Thyroid gland (tissue), 4 donors: ENCODE measurements around the gene IRF7. TPM values are rescaled to one million over a fixed set of nuclear protein-coding genes. Genes with fewer than 3 reads are reported as not detected.
A peak's percentile ranks its signal among the peaks of the same experiment; 100 is the strongest.

Experiments used
- DNase-seq, 2 donors: peaks; one replicate each; pipeline ENCODE4 v3.0.0-alpha.2; 2019
- H3K27ac ChIP-seq, 3 donors: fragments of 200-600 bp; sonication (generic); 1 replicate in 2 of 3; 2 replicates in 1 of 3; pipeline ENCODE4 v1.5.1; 2016 to 2019; ENCODE audit warnings: mild to moderate bottlenecking in 1 of 3, moderate library complexity in 1 of 3
- H3K27me3 ChIP-seq: fragments of 200-600 bp; sonication (generic); one replicate; pipeline ENCODE4 v1.5.1; 2019
- H3K36me3 ChIP-seq, 2 donors: fragments of 200-600 bp; sonication (generic); one replicate each; pipeline ENCODE4 v1.5.1; 2016 to 2019
- H3K4me1 ChIP-seq, 2 donors: fragments of 200-600 bp; sonication (generic); one replicate each; pipeline ENCODE4 v1.5.1; 2017 to 2019
- H3K4me3 ChIP-seq, 3 donors: fragments of 200-600 bp; sonication (generic); replicated peaks in 1 of 3; 1 replicate in 2 of 3; 2 replicates in 1 of 3; pipeline ENCODE4 v1.5.1; 2016; ENCODE audit warnings: mild to moderate bottlenecking in 1 of 3
- H3K9me3 ChIP-seq: fragments of 200-600 bp; sonication (generic); one replicate; pipeline ENCODE4 v1.5.1; 2017
- POLR2A ChIP-seq, 2 donors: fragments of 450-650 bp; IDR thresholded peaks; one replicate each; pipeline ENCODE4 v1.6.1; 2017; ENCODE audit warnings: antibody characterized with exemption in 2 of 2, mild to moderate bottlenecking in 2 of 2, moderate library complexity in 1 of 2
- WGBS, 2 donors: methylation state at CpG; one replicate each; pipeline ENCODE4 v1.1.5; 2017; 5-methylcytosine and 5-hydroxymethylcytosine counted together
- intact Hi-C: fragments of 100-400 bp; cut with DNase I; formaldehyde crosslinking; loops from one replicate; pipeline ENCODE4 v1.15.1; 2023
- total RNA-seq, 4 donors: library from RNA; depleted of rRNA; stranded (reverse); fragments of >200 nt; gene quantifications; one replicate each; pipeline ENCODE4 v1.2.3, GENCODE V29; 2016
- TF ChIP-seq, protein P1 (sequence below), 6 experiments: fragments of 200-600 bp in 3 of 6; fragments of 450-650 bp in 3 of 6; sonication (generic) in 3 of 6; IDR thresholded peaks; one replicate each; pipeline ENCODE4 v1.5.1; 2016 to 2019; ENCODE audit warnings: antibody characterized with exemption in 6 of 6, mild to moderate bottlenecking in 2 of 6, inconsistent platforms in 1 of 6, moderate library complexity in 1 of 6

Gene IRF7
- total RNA-seq, 4 donors from 2014 or later: 15.4 to 42.4 (median 29.1) TPM

DNA sequence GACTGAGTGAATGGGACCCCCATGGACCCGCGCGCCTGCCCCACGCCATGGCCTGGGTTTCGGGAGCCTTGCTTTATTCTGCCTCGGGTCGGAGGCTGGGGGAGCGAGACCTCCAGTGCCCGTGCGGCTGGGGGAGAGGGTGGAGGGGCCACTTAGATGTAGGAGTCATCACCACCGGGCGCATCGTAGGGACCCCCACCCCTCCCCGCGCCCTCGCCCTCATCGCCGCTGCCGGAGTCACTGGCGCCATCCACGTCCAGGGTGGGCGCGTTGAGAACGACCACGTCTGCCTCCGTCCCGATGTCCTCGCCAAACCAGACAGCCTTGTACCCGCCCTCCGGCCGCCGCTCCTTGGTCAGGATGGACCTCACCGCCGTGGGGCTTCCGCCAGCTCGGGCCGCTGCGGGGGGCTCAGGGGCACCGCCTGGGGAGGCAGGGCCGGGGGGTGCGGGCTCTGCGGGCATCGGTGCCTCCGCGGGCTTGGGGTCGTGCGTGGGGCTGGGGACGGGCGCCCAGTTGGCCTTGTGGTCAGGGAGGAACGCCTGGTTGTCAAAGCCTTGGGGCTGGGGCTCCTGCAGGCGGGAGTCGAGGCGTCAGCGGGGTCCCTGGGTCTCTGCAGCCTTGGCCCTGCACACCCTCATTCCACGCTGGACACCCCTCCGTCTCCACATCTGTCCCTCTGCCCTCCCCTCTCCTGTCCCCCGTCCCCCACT is 1.6 kb upstream of the IRF7 start:
- DNase-seq: no peak
- Histone ChIP-seq H3K36me3 (peaks cover 10 to 11% of the 10 kb centered on the region in 2 donors), H3K27ac (no peak overlapping the region), H3K9me3 (no peaks in the 10 kb centered on the region), H3K4me3 (no peak overlapping the region), H3K27me3 (no peaks in the 10 kb centered on the region), H3K4me1 (peaks cover 22 to 27% of the 10 kb centered on the region in 2 donors)
- TF ChIP-seq, protein P1, sequence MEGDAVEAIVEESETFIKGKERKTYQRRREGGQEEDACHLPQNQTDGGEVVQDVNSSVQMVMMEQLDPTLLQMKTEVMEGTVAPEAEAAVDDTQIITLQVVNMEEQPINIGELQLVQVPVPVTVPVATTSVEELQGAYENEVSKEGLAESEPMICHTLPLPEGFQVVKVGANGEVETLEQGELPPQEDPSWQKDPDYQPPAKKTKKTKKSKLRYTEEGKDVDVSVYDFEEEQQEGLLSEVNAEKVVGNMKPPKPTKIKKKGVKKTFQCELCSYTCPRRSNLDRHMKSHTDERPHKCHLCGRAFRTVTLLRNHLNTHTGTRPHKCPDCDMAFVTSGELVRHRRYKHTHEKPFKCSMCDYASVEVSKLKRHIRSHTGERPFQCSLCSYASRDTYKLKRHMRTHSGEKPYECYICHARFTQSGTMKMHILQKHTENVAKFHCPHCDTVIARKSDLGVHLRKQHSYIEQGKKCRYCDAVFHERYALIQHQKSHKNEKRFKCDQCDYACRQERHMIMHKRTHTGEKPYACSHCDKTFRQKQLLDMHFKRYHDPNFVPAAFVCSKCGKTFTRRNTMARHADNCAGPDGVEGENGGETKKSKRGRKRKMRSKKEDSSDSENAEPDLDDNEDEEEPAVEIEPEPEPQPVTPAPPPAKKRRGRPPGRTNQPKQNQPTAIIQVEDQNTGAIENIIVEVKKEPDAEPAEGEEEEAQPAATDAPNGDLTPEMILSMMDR (IDR thresholded peaks at IDR 0.05): no peak
- no peak for TF ChIP-seq POLR2A (IDR thresholded peaks at IDR 0.05)
- intact Hi-C loops: no loop called here
- WGBS, 2 donors: 92 to 94% methylated on average over 46 to 56 of the region's 57 CpGs

DNA sequence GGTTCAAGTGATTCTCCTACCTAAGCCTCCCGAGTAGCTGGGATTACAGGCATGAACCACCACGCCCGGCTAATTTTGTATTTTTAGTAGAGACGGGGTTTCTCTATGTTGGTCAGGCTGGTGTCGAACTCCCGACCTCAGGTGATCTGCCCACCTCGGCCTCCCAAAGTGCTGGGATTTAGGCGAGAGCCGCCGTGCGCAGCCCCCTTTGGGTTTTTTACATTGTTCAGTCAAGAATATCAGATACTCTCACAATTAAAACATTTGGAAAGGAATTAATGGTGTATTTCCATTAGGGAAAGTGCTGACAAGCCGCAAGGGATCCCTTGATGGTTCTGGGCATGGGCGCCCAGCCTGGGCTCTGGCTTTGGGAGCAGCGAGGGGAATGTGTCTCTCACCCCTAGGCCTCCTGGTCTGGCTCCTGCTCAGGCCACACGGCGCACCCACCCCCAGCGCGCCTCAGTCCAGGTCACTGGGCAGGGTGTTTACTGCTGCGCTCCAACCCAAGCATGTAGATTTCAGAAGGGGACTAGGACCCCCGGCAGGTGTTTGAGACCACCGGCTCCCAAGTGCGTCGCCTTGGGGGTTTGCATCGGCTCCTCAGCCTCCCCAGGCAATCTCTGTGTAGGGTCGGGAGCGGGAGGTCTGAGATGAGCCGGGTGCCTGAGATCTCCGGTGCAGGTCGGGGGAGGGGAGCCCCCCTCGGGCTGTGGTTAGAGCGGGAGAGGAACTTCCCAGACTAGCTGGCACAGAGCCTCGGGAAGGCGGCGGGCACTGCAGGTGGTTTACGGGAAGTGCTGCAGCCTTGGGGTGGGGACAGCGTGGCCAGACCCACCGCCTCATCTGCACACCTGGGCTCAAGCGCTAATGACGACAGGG is 809 bp upstream of the IRF7 start:
- Histone ChIP-seq H3K4me3 (peak overlapping the region in 1 of 3 donors; percentile 74), H3K36me3 (peaks cover 15 to 19% of the 10 kb centered on the region in 2 donors)

DNA sequence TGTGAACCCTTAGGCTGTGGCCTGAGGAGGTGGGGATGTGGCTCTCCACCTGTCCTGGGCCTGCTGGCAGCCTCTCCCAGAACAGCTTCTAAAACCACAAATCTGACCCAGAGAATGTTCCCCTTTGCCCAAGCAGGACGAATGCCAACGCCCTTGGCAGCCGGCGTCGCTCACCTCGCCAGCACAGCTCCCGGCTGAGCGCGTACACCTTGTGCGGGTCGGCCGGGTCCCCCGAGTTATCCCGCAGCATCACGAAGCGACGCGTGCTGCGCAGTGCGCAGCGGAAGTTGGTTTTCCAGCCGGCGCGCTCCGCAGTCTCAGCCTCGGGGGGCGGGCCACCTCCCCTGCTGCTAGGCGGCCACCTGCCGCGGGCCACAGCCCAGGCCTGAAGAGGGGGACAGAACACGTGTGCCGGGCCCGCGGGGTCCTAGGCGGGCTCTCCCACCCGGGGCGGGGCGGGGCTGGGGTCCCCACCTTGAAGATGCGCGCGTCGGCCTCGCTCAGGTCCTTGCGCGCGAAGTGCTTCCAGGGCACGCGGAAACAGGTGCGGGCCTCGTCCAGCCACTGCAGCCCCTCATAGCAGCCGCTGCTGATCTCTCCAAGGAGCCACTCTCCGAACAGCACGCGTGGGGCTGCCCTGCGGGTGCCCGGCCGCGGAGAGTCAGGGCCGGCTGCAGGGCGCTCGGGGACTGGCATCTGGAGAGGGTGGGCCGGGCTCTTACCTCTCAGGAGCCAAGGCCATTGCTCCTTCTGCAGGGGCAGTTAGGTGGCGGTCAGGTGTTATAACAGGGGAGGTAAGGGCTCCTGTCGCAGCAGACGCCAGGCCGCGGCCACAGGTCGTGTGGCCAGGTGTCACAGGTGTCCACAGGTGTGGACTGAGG is 887 bp downstream of the IRF7 start:
- intact Hi-C loops: loop anchor here (5.0 kb wide), 1 partner anchor 53 kb away; the partner anchor contains the start of genes LMNTD2 and RASSF7
- peaks cover 32 to 36% of the 10 kb centered on the region in 2 donors for H3K36me3 ChIP-seq
- peaks cover 22 to 27% of the 10 kb centered on the region in 2 donors for H3K4me1 ChIP-seq
- 53 to 60% methylated on average over 1 to 50 of the region's 68 CpGs for WGBS, 2 donors
- peak overlapping the region; percentile 39 to 74 (median 58) for H3K4me3 ChIP-seq
- no peaks in the 10 kb centered on the region for H3K9me3 ChIP-seq
- TF ChIP-seq, protein P1 (IDR thresholded peaks at IDR 0.05): no peak
- TF ChIP-seq POLR2A (IDR thresholded peaks at IDR 0.05): no peak
- H3K27me3 ChIP-seq: no peaks in the 10 kb centered on the region
- peak; percentile 85 for DNase-seq
- peak overlapping the region; percentile 73 to 94 (median 78) for H3K27ac ChIP-seq

More for the DNA sequence above, 809 bp upstream of the IRF7 start:
- DNase-seq: no peak
- TF ChIP-seq, protein P1 (IDR thresholded peaks at IDR 0.05): no peak
- TF ChIP-seq POLR2A (IDR thresholded peaks at IDR 0.05): no peak
- peaks cover 22 to 27% of the 10 kb centered on the region in 2 donors for H3K4me1 ChIP-seq
- H3K27me3 ChIP-seq: no peaks in the 10 kb centered on the region
- WGBS, 2 donors: 82 to 87% methylated on average over 35 to 36 of the region's 39 CpGs
- H3K9me3 ChIP-seq: no peaks in the 10 kb centered on the region
- intact Hi-C loops: no loop called here
- H3K27ac ChIP-seq: peak overlapping the region in 1 of 3 donors; percentile 94

DNA sequence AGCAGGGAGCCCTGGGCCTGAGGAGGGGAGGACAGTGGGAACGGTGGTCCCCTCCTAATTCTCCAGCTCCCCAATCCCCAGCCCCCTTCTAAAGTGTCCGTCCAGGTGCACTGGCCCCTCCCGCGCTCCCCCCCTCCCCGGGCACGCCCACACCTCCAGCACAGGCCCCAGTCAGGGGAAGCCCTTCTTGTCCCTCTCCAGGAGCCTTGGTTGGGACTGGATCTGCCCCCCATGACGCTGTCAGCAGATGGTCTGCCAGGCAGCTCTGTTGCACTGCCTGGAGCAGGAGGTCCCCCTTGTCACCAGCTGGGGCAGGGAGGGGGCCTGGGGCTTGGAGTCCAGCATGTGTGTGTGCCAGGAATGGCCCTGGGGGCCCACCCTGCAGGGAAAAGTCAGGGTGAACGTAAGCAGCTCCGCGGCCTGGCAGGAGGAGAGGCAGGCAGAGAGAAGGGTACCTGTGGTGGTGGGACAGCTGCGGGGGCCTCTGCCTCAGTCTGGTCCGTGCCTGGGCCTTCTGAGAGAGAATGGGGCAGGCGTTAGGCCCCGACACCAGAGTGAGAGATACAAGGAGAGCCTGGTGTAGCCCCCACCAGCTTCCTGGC is 1.6 kb downstream of the IRF7 start:
- 67 to 86% methylated on average over 6 to 10 of the region's 14 CpGs for WGBS, 2 donors
- DNase-seq: no peak
- TF ChIP-seq, protein P1 (IDR thresholded peaks at IDR 0.05): no peak
- no peak for TF ChIP-seq POLR2A (IDR thresholded peaks at IDR 0.05)
- no peak overlapping the region for H3K4me3 ChIP-seq
- peak overlapping the region in 2 of 3 donors; percentile 73 to 94 for H3K27ac ChIP-seq
- peaks cover 39 to 43% of the 10 kb centered on the region in 2 donors for H3K36me3 ChIP-seq
- no peaks in the 10 kb centered on the region for H3K27me3 ChIP-seq
- peaks cover 22 to 27% of the 10 kb centered on the region in 2 donors for H3K4me1 ChIP-seq
- intact Hi-C loops: loop anchor here (5.0 kb wide), 1 partner anchor 52 kb away; the partner anchor contains the start of genes LMNTD2 and RASSF7
- H3K9me3 ChIP-seq: no peaks in the 10 kb centered on the region
